ENCODE data around the gene EFCAB12.

The EFCAB12 gene

DNA sequence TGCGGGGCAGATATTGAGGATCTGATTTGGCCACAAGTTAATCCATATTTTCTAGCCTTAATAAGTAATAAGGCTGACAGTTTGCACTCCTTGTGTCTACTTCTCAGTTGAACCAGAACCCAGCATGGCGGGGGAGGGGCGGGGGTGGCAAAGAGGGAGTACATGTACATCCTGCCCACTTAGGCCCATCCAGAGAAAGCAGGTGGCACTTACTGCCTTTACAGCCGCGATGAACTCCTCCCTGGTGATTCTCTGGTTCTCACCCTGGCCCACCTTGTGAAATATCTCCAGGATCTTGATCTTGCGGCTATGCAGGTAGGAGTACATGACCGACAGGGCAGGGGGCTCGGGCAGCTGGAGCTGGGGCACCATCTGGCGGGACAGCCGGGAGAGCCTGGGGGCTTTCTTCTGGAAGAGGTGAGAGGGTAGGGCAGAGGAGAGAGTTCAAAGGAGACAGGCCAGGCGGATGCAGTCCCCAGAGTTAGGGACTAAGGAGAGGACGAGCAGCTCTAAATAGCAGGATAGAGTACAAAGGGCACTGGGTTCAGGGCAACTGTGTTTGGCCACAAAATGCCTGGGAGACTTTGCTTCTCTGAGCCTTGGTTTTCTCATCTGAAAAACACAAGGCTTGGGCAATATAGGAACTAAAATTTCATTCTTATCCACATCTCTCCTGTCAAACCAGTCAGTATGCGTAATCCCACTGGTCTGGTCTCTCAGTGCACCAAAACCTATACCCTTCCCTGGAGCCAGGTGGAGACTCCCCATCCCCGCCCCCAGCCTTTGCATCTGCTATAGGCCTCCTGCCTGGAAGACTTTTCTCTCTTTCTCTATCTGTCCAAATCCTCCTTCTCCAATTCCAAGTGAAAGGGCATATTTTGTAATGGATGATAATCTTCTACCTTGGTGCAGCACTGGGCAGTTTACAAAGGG, 10.1 kb downstream of the EFCAB12 start:
- POLR2A ChIA-PET = no interaction called here
- CTCF ChIA-PET = no interaction called here
- DNase-seq (ENCODE audit: extremely low spot score) = no peak
- TF ChIP-seq ARNT (IDR thresholded peaks at IDR 0.05) = no peak
- no peak for TF ChIP-seq HDGF (IDR thresholded peaks at IDR 0.05; ENCODE audit: borderline replicate concordance)
- no peak for TF ChIP-seq NFRKB (IDR thresholded peaks at IDR 0.05)
- no peak for TF ChIP-seq FOXA1 (IDR thresholded peaks at IDR 0.05)
- TF ChIP-seq, protein P1, sequence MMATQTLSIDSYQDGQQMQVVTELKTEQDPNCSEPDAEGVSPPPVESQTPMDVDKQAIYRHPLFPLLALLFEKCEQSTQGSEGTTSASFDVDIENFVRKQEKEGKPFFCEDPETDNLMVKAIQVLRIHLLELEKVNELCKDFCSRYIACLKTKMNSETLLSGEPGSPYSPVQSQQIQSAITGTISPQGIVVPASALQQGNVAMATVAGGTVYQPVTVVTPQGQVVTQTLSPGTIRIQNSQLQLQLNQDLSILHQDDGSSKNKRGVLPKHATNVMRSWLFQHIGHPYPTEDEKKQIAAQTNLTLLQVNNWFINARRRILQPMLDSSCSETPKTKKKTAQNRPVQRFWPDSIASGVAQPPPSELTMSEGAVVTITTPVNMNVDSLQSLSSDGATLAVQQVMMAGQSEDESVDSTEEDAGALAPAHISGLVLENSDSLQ (IDR thresholded peaks at IDR 0.05) = no peak
- TF ChIP-seq CTBP1 (IDR thresholded peaks at IDR 0.05; ENCODE audit: borderline replicate concordance) = no peak
- TF ChIP-seq SUZ12 (IDR thresholded peaks at IDR 0.05) = no peak
- no peak for TF ChIP-seq BHLHE40 (IDR thresholded peaks at IDR 0.05; ENCODE audit: borderline replicate concordance)
- TF ChIP-seq ELF4 (IDR thresholded peaks at IDR 0.05) = no peak

DNA sequence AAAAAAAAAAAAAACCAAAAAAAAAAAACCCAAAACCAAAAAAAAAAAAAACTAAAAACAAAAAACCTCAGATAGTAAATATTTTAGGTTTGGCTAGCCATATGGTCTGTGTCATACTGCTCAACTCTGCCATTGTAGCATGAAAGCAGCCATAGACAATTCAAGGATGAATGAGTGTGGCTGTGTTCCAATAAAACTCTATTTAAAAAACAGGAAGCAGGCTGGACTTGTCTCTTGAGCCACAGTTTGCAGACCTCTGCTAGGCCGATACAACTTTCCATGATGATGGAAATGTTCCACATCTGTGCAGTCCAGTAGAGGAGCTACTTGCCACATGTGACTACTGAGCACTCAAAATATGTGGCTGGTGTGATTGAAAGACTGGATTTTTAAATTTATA, 11.1 kb downstream of the EFCAB12 start:
- CTCF ChIA-PET = no interaction called here
- no peak for TF ChIP-seq ARNT (IDR thresholded peaks at IDR 0.05)
- TF ChIP-seq L3MBTL2 (conservative IDR thresholded peaks at IDR 0.05) = no peak
- no peak for TF ChIP-seq ELF4 (IDR thresholded peaks at IDR 0.05)
- TF ChIP-seq LEF1 (IDR thresholded peaks at IDR 0.05; ENCODE audit: borderline replicate concordance) = no peak
- no peak for TF ChIP-seq NFRKB (IDR thresholded peaks at IDR 0.05)
- no peak for TF ChIP-seq FOXK2 (IDR thresholded peaks at IDR 0.05)
- TF ChIP-seq TARDBP (IDR thresholded peaks at IDR 0.05) = no peak
- TF ChIP-seq CTBP1 (IDR thresholded peaks at IDR 0.05; ENCODE audit: borderline replicate concordance) = no peak
- no peak for TF ChIP-seq SP1 (IDR thresholded peaks at IDR 0.05)
- TF ChIP-seq FOXA1 (IDR thresholded peaks at IDR 0.05) = no peak
- TF ChIP-seq SUZ12 (IDR thresholded peaks at IDR 0.05) = no peak
- TF ChIP-seq, protein P1 (IDR thresholded peaks at IDR 0.05) = no peak
- no peak for TF ChIP-seq ZNF384 (IDR thresholded peaks at IDR 0.05)
- no peak for TF ChIP-seq FOXM1 (IDR thresholded peaks at IDR 0.05; ENCODE audit: borderline replicate concordance)
- no peak for TF ChIP-seq BHLHE40 (IDR thresholded peaks at IDR 0.05; ENCODE audit: borderline replicate concordance)
- POLR2A ChIA-PET = no interaction called here
- no peak for DNase-seq (ENCODE audit: extremely low spot score)

DNA sequence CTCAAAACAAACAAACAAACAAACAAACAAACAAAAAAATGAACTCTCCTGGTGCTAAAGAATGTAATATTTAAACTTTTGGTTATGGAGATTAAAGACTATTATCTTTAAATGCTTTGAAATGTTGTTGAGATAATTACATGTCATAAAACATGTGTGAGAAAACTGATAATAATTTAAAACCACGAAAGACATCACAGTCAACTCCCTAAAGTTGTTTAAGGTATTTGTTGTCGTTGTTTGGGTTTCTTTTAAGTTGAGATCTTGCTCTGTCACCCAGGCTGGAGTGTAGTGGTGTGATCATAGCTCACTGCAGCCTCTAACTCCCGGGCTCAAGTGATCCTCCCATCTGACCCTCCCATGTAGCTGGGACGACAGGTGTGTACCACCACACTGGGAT, 12.0 kb downstream of the EFCAB12 start:
- ChIA-PET CTCF (no interaction called here), POLR2A (no interaction called here)
- no peak for TF ChIP-seq ZNF384 (IDR thresholded peaks at IDR 0.05)
- TF ChIP-seq FOXM1 (IDR thresholded peaks at IDR 0.05; ENCODE audit: borderline replicate concordance) = no peak
- no peak for TF ChIP-seq BHLHE40 (IDR thresholded peaks at IDR 0.05; ENCODE audit: borderline replicate concordance)

DNA sequence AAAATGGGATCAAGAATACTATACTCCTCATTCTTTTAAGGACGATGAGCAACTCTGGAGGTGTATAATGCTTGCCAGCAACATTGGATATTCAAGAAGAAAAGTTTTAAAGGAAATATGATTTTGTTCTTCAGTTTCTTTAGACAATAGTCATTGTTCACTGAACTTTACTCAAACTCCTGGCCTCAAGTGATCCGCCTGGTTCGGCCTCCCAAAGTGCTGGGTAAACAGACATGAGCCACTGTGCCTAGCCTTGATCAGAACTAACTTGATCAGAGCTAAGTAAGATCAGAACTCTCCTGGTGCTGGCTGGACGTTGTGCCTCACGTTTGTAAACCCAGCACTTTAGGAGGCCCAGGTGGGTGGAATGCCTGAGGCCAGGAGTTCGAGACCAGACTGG, 12.6 kb downstream of the EFCAB12 start:
- POLR2A ChIA-PET = interaction anchor here (4.1 kb wide), 1 partner anchor 24 kb away, joined by 15 read pairs; the partner anchor contains the start of genes IFT122 and MBD4
- DNase-seq (ENCODE audit: extremely low spot score) = no peak
- TF ChIP-seq CTBP1 (IDR thresholded peaks at IDR 0.05; ENCODE audit: borderline replicate concordance) (no peak), ZNF384 (IDR thresholded peaks at IDR 0.05) (no peak), HDGF (IDR thresholded peaks at IDR 0.05; ENCODE audit: borderline replicate concordance) (no peak), ARNT (IDR thresholded peaks at IDR 0.05) (no peak), FOXK2 (IDR thresholded peaks at IDR 0.05) (no peak), SUZ12 (IDR thresholded peaks at IDR 0.05) (no peak), ELF4 (IDR thresholded peaks at IDR 0.05) (no peak), BHLHE40 (IDR thresholded peaks at IDR 0.05; ENCODE audit: borderline replicate concordance) (no peak), L3MBTL2 (conservative IDR thresholded peaks at IDR 0.05) (no peak), SP1 (IDR thresholded peaks at IDR 0.05) (no peak), LEF1 (IDR thresholded peaks at IDR 0.05; ENCODE audit: borderline replicate concordance) (no peak), FOXM1 (IDR thresholded peaks at IDR 0.05; ENCODE audit: borderline replicate concordance) (no peak)
- CTCF ChIA-PET = no interaction called here

More for the DNA sequence above, 12.0 kb downstream of the EFCAB12 start:
- DNase-seq (ENCODE audit: extremely low spot score) = no peak

DNA sequence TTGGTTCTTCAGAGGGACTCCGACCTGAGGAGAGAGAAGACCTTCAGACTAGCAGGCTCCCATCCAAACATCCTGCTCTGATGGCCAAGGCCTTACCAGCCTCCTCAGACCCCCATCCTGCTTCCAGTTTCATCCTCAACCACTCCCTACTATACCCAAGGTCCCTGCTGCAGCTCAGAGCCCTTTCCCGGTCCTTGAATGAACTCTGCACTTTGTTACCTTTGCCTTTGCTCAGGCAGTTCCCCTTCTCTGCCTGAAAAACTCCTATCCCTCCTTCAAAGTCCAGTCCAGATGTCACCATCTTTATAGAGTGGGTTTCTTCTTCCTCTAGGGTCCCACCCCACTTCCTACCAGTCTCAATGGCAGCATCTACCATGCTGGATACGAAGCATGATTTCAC, 13.1 kb downstream of the EFCAB12 start:
- ChIA-PET CTCF (no interaction called here), POLR2A (interaction anchor here (4.1 kb wide), 1 partner anchor 25 kb away, joined by 15 read pairs; the partner anchor contains the start of genes IFT122 and MBD4)
- no peak for DNase-seq (ENCODE audit: extremely low spot score)
- TF ChIP-seq LEF1 (IDR thresholded peaks at IDR 0.05; ENCODE audit: borderline replicate concordance) = no peak
- no peak for TF ChIP-seq ZNF384 (IDR thresholded peaks at IDR 0.05)
- no peak for TF ChIP-seq ARNT (IDR thresholded peaks at IDR 0.05)
- no peak for TF ChIP-seq ELF4 (IDR thresholded peaks at IDR 0.05)
- TF ChIP-seq FOXM1 (IDR thresholded peaks at IDR 0.05; ENCODE audit: borderline replicate concordance) = no peak
- no peak for TF ChIP-seq FOXK2 (IDR thresholded peaks at IDR 0.05)
- TF ChIP-seq L3MBTL2 (conservative IDR thresholded peaks at IDR 0.05) = no peak
- no peak for TF ChIP-seq SP1 (IDR thresholded peaks at IDR 0.05)
- no peak for TF ChIP-seq FOXA1 (IDR thresholded peaks at IDR 0.05)
- TF ChIP-seq, protein P1 (IDR thresholded peaks at IDR 0.05) = no peak
- no peak for TF ChIP-seq NFRKB (IDR thresholded peaks at IDR 0.05)
- TF ChIP-seq HDGF (IDR thresholded peaks at IDR 0.05; ENCODE audit: borderline replicate concordance) = no peak
- no peak for TF ChIP-seq TARDBP (IDR thresholded peaks at IDR 0.05)
- no peak for TF ChIP-seq SUZ12 (IDR thresholded peaks at IDR 0.05)
- no peak for TF ChIP-seq BHLHE40 (IDR thresholded peaks at IDR 0.05; ENCODE audit: borderline replicate concordance)
- TF ChIP-seq CTBP1 (IDR thresholded peaks at IDR 0.05; ENCODE audit: borderline replicate concordance) = no peak

All from HEK293T (cell line).